T-helper 22 cell (primary cell): ENCODE measurements around the gene BRD7.

ENCODE experiments used
- DNase-seq: peaks from one replicate; pipeline ENCODE4 v3.0.0-alpha.2; 2020; ENCODE audit warnings: low read depth

The BRD7 gene

DNA sequence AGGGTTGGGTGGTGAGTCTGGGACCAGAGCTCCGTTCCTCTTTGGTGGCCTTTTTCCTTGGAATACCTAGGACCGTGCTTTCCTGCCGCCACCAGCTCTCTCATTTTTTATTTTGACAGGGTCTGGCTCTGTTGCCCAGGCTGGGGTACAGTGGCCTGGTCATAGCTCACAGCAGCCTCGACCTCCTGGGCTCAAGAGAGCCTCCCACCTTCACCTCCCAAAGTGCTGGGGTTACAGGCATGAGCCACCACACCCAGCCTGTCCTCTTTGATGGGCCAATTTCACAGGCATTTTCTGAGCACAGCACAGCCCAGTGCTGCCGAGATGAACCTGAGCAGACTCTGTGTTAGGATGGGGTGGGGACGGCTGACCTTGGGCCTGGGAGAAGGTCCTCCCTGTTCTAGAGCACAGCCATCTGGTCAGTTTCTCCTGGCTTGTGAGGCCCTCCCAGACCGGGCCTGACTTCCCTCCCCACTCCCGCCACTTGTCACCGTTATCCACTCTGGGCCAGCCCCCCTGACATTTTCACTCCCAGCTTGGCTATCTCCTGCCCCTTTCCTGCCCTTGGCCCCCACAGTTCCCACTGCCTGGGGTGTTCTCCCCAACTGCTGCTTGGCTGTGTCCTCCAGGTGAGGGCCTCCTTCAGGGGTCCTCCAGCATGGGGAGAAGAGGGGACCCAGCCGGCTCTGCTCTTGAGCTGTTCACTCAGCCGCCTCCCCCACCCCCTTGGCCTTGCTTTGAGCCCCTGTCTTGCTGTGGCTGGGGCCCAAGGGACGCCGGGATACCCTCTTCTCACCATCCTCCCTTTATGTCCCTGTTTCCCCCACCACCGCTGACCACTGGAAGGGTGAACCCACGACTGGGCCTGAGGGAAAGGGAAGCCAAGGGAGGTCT lies 97.4 kb downstream of the BRD7 start:
- no peak for DNase-seq

DNA sequence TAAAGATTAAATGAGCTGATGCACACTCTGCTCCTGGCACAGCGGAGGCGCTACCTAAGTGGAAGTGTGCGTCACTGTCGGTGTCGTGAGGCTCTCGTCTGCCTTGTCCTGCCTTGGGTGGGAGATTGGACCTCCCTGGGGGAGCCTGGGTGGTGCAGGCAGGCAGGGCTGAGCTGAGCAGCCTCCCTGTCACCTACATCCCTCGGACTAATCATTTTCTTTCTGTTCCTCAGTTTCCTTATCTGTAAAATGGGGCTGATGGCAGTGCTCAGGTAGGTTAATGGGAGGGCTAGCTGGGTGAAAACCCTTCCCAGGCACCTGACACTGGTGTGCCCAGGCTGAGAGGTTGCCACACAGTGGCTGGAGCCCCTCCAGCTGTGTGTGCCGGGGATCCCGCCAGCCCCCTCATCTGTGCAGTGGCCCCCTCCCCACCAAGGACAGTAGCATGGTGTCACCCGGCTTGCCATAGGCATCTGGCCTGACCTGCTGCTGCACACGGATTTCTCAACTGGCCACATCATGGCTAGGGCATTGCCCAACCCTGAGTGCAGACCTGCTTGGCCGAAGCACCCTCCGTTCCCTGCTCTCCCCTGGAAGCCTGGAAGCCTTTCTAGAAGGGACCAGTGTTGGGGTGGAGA lies 98.2 kb downstream of the BRD7 start:
- DNase-seq, result no peak

DNA sequence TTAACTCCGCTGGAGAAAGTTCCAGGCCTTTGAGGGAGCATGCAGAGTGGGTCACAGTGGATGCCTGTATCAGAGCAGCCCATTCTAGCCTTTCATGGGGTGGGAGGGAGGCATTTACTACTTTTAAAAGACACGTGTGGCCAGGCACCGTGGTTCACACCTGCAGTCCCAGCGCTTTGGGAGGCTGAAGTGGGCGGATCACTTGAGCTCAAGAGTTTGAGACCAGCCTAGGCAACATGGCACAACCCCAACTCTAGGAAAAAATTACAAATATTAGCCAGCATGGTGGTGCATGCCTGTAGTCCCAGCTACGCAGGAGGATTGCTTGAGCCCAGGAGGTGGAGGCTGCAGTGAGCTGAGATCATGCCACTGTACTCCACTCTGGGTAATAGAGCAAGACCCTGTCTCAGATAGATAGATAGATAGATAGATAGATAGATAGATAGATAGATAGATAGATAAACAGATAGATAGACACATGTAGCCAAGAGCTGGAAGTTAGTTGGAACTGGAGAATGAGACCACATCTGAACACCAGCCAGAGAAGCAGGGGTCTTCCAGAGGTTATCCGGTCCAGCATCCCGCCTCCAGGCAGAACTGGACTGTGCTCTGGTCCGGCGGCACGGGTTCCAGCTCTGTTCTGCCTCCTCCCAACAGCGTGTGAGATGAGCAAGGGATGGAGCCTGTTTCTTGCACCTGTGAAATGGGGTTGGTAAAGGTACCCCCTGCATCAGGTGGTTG lies 98.8 kb downstream of the BRD7 start:
- DNase-seq, result no peak

DNA sequence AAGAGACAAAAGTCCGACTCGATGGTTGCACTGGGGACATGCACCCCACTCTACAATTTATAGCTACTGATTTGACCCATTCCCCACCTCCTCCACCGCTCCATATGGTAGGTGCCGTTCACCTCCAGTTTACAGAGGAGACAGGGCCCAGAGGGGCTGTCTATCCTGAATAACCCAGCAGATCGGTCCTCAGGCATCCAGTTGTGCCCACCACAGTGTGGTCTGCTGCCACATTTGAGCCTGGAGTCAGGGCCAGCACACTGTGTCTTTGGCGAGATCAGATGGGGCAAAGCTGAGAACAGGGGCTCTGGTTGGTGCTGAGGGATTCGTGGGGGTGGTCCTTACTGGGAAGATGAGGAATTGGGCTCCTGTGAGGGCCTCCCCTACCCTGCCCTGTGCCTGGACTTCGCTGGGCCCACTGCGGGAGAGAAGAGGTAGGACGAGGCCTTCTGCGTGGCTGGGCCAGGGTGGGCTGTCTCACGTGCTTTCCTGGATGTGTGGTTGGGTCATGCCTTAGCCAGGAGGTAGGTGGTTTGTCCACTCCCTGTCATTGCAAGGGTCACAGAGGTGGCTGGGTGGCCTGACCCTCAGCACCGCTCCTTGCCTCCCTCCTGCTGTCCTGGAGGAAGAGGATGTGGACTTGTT lies 99.6 kb downstream of the BRD7 start:
- DNase-seq, result no peak

DNA sequence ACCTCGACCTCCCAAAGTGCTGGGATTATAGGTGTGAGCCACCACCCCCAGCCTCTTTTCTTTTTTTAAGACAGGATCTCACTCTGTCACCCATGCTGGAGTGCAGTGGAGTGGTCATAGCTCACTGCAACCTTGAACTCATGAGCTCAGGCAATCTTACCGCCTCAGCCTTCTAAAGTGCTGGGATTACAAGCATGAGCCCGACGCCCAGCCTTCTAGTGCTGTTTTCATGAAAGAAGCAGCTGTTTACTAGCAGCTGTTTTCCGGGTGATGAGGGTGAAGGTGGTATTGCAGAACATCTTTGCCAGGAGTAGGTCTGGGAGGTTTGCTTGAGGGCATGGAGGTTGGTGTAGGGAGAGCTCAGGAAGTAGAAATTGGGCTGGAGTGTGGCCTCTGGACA lies 100.4 kb downstream of the BRD7 start:
- no peak for DNase-seq

DNA sequence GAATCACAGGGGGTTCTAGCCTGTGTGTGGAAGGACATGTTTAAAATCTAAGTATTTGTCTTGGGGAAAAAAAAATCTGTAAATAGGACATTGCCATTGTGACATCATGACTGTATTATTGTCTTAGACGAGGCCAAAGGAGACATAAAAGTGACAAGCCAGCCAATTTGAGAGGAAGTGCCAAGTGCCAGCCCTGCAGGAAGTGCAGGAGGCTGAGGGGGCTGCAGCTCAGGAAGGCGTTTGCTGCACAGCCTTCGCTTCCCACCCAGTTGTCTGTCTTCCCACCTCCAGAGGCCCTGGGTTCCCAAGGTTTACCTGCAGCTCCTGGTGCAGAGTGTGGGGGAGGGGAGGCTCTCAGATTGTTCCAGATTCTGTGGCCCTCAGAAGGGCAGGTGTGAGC lies 101.1 kb downstream of the BRD7 start:
- no peak for DNase-seq

DNA sequence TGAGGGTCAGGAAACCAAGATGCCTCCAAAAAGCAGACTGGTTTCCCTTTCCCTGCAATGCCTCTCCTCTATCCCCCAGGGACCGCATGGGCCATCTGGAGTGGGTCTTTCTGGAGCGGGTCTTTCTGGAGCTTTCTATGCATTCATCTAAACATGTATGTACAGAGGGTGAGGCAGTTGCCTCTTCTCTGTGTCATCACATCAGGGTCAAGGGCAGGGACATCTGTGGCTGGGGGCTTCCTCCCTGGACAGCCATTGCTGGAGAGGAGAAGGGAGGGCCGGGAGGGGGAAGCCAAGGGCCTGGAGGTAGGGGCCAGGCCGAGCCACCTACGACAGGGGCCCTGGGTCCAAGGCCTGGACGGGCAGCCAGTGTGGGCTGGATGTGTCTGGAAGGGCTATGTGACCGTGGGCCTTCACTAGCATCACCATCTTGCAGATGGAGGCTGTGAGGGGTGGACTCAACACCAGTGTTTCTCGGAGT lies 101.6 kb downstream of the BRD7 start:
- no peak for DNase-seq

DNA sequence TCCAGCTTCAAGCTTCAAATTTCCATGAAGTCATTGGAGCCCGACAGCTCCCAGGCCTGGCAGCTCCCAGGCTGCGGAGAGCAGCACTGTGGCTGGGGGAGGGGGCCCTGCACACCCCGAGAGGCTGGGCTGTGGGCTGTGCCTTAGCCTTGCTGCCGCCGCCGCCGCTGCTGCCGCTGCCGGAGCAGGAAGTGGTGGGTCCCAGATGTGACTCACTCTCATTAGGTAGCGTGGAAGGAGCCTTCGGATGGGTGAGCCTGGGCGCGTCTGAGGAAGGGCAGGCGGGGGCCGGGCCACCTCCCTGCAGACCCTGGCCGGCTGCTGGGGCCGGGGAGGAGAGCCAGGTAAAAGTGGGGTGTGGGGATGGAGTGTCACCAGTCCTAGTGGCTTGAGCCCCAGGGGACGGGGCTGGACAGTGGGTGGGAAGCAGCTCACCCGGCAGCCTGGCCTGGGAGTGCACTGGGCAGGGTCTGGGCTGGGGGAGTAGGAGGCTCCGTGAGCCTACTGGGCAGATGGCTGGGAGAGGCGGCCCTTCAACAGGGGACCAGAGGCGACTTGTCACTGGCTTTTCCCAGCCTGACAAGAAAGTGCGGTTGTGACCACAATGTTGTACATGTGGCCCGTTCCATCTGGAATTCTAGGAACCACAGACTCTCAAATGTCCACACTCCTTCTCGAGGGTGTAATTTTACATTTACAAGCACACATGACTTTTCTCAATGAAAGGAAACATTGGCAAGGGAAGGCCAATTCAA lies 102.3 kb downstream of the BRD7 start, which contains the start of gene ADCY7:
ADCY7 (plus strand) TSS at position 215 of the 755 bp plus-strand sequence. CDS start 21,629 bp downstream, outside the sequence.
- DNase-seq, result peak; percentile 82
